ENCODE results near the gene OR4B1.
"Not testable (repeated sequence)": the region's sequence is repeated elsewhere in the genome, so short reads cannot be mapped to it uniquely, and the experiment has no call there.

The OR4B1 gene

DNA sequence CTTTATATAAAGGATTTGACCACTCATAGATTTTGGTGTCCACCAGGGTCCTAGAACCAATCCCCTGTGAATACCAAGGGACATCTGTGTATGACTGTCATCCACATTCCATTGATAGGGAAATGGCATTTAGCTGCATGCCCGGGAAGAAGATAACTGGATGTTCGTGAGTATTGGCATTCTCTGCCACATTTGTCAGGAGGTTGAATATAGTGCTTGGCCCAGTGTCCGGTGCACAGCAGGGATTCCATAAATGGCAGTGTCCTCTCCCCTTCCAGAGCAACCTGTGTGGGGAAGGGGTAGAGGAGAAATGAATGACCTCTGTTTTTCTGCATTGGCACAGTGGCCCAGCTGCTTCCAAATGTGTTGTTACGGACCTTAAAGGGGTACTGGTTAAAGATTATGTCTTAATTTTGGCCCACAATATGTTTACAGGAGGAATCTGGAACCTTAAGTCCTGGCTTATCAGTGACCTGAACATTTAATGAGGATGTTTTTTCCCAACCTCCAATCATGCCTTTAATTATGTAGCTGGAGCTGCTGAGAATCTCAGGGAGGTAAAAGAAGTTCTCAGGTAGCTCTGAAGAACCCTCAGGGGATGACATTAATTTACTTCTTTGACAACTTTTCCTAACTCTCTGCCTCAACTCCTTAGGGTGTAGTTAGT, 33.6 kb upstream of the OR4B1 start:
- TF ChIP-seq, protein P1, sequence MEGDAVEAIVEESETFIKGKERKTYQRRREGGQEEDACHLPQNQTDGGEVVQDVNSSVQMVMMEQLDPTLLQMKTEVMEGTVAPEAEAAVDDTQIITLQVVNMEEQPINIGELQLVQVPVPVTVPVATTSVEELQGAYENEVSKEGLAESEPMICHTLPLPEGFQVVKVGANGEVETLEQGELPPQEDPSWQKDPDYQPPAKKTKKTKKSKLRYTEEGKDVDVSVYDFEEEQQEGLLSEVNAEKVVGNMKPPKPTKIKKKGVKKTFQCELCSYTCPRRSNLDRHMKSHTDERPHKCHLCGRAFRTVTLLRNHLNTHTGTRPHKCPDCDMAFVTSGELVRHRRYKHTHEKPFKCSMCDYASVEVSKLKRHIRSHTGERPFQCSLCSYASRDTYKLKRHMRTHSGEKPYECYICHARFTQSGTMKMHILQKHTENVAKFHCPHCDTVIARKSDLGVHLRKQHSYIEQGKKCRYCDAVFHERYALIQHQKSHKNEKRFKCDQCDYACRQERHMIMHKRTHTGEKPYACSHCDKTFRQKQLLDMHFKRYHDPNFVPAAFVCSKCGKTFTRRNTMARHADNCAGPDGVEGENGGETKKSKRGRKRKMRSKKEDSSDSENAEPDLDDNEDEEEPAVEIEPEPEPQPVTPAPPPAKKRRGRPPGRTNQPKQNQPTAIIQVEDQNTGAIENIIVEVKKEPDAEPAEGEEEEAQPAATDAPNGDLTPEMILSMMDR (IDR thresholded peaks at IDR 0.05; ENCODE audit: poor library complexity, severe bottlenecking): no peak
- Histone ChIP-seq H3K4me1 (ENCODE audit: insufficient read depth, poor library complexity, severe bottlenecking) (no peaks in the 10 kb centered on the region), H3K27ac (ENCODE audit: poor library complexity, severe bottlenecking) (no peak overlapping the region), H3K9me3 (ENCODE audit: severe bottlenecking) (no peaks in the 10 kb centered on the region), H3K4me3 (ENCODE audit: severe bottlenecking) (no peak overlapping the region), H3K36me3 (ENCODE audit: low read depth) (no peaks in the 10 kb centered on the region), H3K27me3 (ENCODE audit: insufficient read depth, poor library complexity, severe bottlenecking) (no peaks in the 10 kb centered on the region)
- DNase-seq (ENCODE audit: low spot score) (no peak), ATAC-seq (ENCODE audit: low read depth) (no peak)

DNA sequence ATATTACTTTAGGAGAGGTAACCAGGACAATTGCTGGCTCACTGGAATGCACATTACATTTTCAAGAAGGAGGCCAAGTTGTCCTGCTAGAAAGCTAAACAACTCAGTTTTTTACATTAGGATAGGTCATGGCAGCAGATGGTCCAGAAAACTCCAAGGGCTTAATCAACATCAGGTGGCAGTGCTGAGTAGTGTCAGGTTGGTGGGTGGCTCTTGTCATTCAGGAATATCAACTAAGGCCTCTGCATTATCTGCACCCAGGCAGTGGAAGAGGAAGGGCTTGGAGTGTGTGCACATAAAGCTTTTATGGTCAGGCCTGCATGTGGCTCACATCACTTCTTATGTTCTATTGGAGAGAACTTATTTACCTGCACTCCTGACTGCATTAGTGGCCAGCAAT, 32.2 kb upstream of the OR4B1 start:
- TF ChIP-seq, protein P1 (IDR thresholded peaks at IDR 0.05; ENCODE audit: poor library complexity, severe bottlenecking): no peak
- Histone ChIP-seq H3K4me1 (ENCODE audit: insufficient read depth, poor library complexity, severe bottlenecking) (no peaks in the 10 kb centered on the region), H3K4me3 (ENCODE audit: severe bottlenecking) (no peak overlapping the region), H3K27ac (ENCODE audit: poor library complexity, severe bottlenecking) (no peak overlapping the region), H3K9me3 (ENCODE audit: severe bottlenecking) (no peaks in the 10 kb centered on the region), H3K36me3 (ENCODE audit: low read depth) (no peaks in the 10 kb centered on the region), H3K27me3 (ENCODE audit: insufficient read depth, poor library complexity, severe bottlenecking) (no peaks in the 10 kb centered on the region)
- ATAC-seq (ENCODE audit: low read depth): no peak
- no peak for DNase-seq (ENCODE audit: low spot score)

DNA sequence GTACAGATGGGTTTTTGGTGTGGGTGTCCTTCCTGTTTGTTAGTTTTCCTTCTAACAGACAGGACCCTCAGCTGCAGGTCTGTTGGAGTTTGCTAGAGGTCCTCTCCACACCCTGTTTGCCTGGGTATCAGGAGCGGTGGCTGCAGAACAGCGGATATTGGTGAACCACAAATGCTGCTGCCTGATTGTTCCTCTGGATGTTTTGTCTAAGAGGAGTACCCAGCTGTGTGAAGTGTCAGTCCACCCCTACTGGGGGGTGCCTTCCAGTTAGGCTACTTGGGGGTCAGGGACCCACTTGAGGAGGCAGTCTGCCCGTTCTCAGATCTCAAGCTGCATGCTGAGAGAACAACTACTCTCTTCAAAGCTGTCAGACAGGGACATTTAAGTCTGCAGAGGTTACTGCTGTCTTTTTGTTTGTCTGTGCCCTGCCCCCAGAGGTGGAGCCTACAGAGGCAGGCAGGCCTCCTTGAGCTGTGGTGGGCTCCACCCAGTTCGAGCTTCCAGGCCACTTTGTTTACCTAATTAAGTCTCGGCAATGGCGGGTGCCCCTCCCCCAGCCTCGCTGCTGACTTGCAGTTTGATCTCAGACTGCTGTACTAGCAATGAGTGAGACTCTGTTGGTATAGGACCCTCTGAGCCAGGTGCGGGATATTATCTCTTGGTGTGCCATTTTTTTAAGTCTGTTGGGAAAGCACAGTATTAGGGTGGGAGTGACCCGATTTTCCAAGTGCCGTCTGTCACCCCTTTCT, 25.5 kb upstream of the OR4B1 start:
- not testable (repeated sequence) for H3K9me3 ChIP-seq (ENCODE audit: severe bottlenecking); H3K27ac ChIP-seq (ENCODE audit: poor library complexity, severe bottlenecking); DNase-seq (ENCODE audit: low spot score); ATAC-seq (ENCODE audit: low read depth); H3K36me3 ChIP-seq (ENCODE audit: low read depth); H3K27me3 ChIP-seq (ENCODE audit: insufficient read depth, poor library complexity, severe bottlenecking); H3K4me1 ChIP-seq (ENCODE audit: insufficient read depth, poor library complexity, severe bottlenecking); H3K4me3 ChIP-seq (ENCODE audit: severe bottlenecking)

DNA sequence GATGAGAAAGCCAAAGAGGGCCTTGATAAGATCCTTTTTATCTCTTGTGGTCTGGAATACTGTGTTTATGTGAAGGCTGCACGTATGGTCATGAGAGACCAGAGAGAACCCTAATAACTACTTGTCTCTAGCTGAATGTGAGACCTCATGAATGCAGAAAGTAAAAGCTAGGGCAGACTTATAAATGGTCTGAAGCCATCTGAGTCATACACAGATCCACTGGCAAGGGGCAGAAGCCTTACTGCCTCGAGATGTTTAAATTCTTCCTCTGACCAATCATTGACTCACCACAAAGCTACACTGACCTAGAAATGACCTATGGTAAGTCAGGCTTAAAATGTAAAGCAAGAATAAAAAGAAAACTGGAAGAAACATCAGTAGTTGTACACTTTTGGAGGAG, 22.7 kb upstream of the OR4B1 start:
- Histone ChIP-seq H3K27me3 (ENCODE audit: insufficient read depth, poor library complexity, severe bottlenecking) (no peaks in the 10 kb centered on the region), H3K4me1 (ENCODE audit: insufficient read depth, poor library complexity, severe bottlenecking) (no peaks in the 10 kb centered on the region), H3K36me3 (ENCODE audit: low read depth) (no peaks in the 10 kb centered on the region), H3K27ac (ENCODE audit: poor library complexity, severe bottlenecking) (no peak overlapping the region), H3K4me3 (ENCODE audit: severe bottlenecking) (no peak overlapping the region), H3K9me3 (ENCODE audit: severe bottlenecking) (no peaks in the 10 kb centered on the region)
- DNase-seq (ENCODE audit: low spot score) (no peak), ATAC-seq (ENCODE audit: low read depth) (no peak)
- TF ChIP-seq, protein P1 (IDR thresholded peaks at IDR 0.05; ENCODE audit: poor library complexity, severe bottlenecking): no peak

- Histone ChIP-seq H3K9me3 (ENCODE audit: severe bottlenecking) (no peaks in the 10 kb centered on the region), H3K4me1 (ENCODE audit: insufficient read depth, poor library complexity, severe bottlenecking) (no peaks in the 10 kb centered on the region), H3K27me3 (ENCODE audit: insufficient read depth, poor library complexity, severe bottlenecking) (no peaks in the 10 kb centered on the region), H3K4me3 (ENCODE audit: severe bottlenecking) (no peak overlapping the region), H3K36me3 (ENCODE audit: low read depth) (no peaks in the 10 kb centered on the region), H3K27ac (ENCODE audit: poor library complexity, severe bottlenecking) (no peak overlapping the region)
- TF ChIP-seq, protein P1 (IDR thresholded peaks at IDR 0.05; ENCODE audit: poor library complexity, severe bottlenecking): no peak
- DNase-seq (ENCODE audit: low spot score): no peak
- no peak for ATAC-seq (ENCODE audit: low read depth)
Observed at GRCh38 chr11:48207881-48208280, 8.7 kb upstream of the OR4B1 start.

Data from RWPE2 (cell line).